GM19193 (cell line): Measurements from ENCODE around the gene FSTL3.
A peak's percentile ranks its signal among the peaks of the same experiment; 100 is the strongest.

ENCODE experiments used
- POLR2A ChIP-seq: IDR thresholded peaks from 4 replicates; pipeline ENCODE4 v1.6.1; 2011; ENCODE audit not compliant: insufficient read depth, insufficient read length; ENCODE audit errors: extremely low read depth

FSTL3 gene

GRCh38 chr19:676339-677105 lies at the start of gene FSTL3:
TSS of gene FSTL3 (plus strand) at chr19:676392. CDS start at chr19:676424, 32 bp downstream.
- no peak for TF ChIP-seq POLR2A

- no peak for TF ChIP-seq POLR2A
Observed at GRCh38 chr19:628168-628567, 48.0 kb upstream of the FSTL3 start.

GRCh38 chr19:629961-630714 lies 46.1 kb upstream of the FSTL3 start:
- no peak for TF ChIP-seq POLR2A

GRCh38 chr19:632579-633067 lies 43.6 kb upstream of the FSTL3 start:
- TF ChIP-seq POLR2A, result no peak

GRCh38 chr19:633068-633785 lies 43.0 kb upstream of the FSTL3 start, which contains the start of gene POLRMT:
TSS of gene POLRMT (minus strand) at chr19:633537. CDS start at chr19:633512, 25 bp downstream.
- TF ChIP-seq POLR2A, result peak; percentile 76

- no peak for TF ChIP-seq POLR2A
Observed at GRCh38 chr19:633786-634639, 42.2 kb upstream of the FSTL3 start.

GRCh38 chr19:634975-635652 lies 41.1 kb upstream of the FSTL3 start:
- no peak for TF ChIP-seq POLR2A

- no peak for TF ChIP-seq POLR2A
Observed at GRCh38 chr19:638906-639252, 37.3 kb upstream of the FSTL3 start.

- TF ChIP-seq POLR2A, result no peak
Observed at GRCh38 chr19:639253-640160, 36.7 kb upstream of the FSTL3 start, which contains the start of gene FGF22. TSS of gene FGF22 (plus strand) at chr19:639879. CDS start at chr19:639926, 47 bp downstream.

GRCh38 chr19:640161-640558 lies 36.0 kb upstream of the FSTL3 start:
- no peak for TF ChIP-seq POLR2A

- no peak for TF ChIP-seq POLR2A
Observed at GRCh38 chr19:640606-641189, 35.5 kb upstream of the FSTL3 start.

GRCh38 chr19:641702-642101 lies 34.5 kb upstream of the FSTL3 start:
- TF ChIP-seq POLR2A, result no peak

- TF ChIP-seq POLR2A, result no peak
Observed at GRCh38 chr19:642767-643727, 33.1 kb upstream of the FSTL3 start.
